Caco-2 (cell line): ENCODE measurements around the gene CALHM2. TPM values are rescaled to one million over a fixed set of nuclear protein-coding genes. Genes with fewer than 3 reads are reported as not detected.

Source experiments
- BruUV-seq: library from RNA; stranded (reverse); fragments of 400-500 nt; replicated peaks from 2 replicates; lab custom pipeline; 2021; lab: Mats Ljungman, UMichigan
- CTCF ChIA-PET: fragments of 300-600 bp; sonication (Branson Sonifier 250); formaldehyde crosslinking; loops from one replicate; lab custom pipeline; 2022; ENCODE audit warnings: antibody characterized with exemption; lab: Charles Lee
- POLR2A ChIA-PET: fragments of 300-600 bp; sonication (Branson Sonifier 250); formaldehyde crosslinking; loops from one replicate; lab custom pipeline; 2022; ENCODE audit warnings: antibody characterized with exemption; lab: Charles Lee
- DNase-seq, 2 experiments: peaks; one replicate each; pipeline versions ENCODE4 v3.0.0 to v3.0.0-alpha.2; 2020 to 2022
- H3K27me3 ChIP-seq: replicated peaks from 2 replicates; pipeline ENCODE4 v1.6.0; 2011; ENCODE audit warnings: low read length; ENCODE audit not compliant: control insufficient read depth, insufficient read depth
- H3K36me3 ChIP-seq: 2 replicates; pipeline ENCODE4 v1.5.1; 2011; ENCODE audit warnings: low read length; ENCODE audit not compliant: control insufficient read depth, insufficient read depth
- H3K4me1 ChIP-seq: fragments of 250-450 bp; sonication (Bioruptor Pico); 2 replicates; pipeline ENCODE4 v1.5.1; 2020; ENCODE audit warnings: mild to moderate bottlenecking
- H3K4me3 ChIP-seq: 2 replicates; pipeline ENCODE4 v1.5.1; 2011; ENCODE audit warnings: low read depth, mild to moderate bottlenecking, control low read depth, low read length
- H3K9me3 ChIP-seq: fragments of 250-450 bp; sonication (Bioruptor Pico); 2 replicates; pipeline ENCODE4 v1.5.1; 2020; ENCODE audit warnings: mild to moderate bottlenecking, moderate library complexity
- H3K27ac Mint-ChIP-seq: one replicate; pipeline ENCODE4 v1.8.0; 2022; ENCODE audit warnings: mixed read lengths; ENCODE audit not compliant: unreplicated experiment
- H3K27me3 Mint-ChIP-seq: one replicate; pipeline ENCODE4 v1.8.0; 2022; ENCODE audit warnings: mixed read lengths; ENCODE audit not compliant: insufficient read depth, unreplicated experiment
- H3K36me3 Mint-ChIP-seq: one replicate; pipeline ENCODE4 v1.8.0; 2022; ENCODE audit warnings: mild to moderate bottlenecking, mixed read lengths; ENCODE audit not compliant: insufficient read depth, unreplicated experiment
- H3K4me1 Mint-ChIP-seq: one replicate; pipeline ENCODE4 v1.8.0; 2022; ENCODE audit warnings: low read depth, mixed read lengths; ENCODE audit not compliant: unreplicated experiment
- H3K4me3 Mint-ChIP-seq: one replicate; pipeline ENCODE4 v1.8.0; 2022; ENCODE audit warnings: mild to moderate bottlenecking, moderate library complexity, mixed read lengths; ENCODE audit not compliant: unreplicated experiment
- H3K9me3 Mint-ChIP-seq: one replicate; pipeline ENCODE4 v1.8.0; 2022; ENCODE audit warnings: mixed read lengths; ENCODE audit not compliant: unreplicated experiment
- CTCF ChIP-seq, 2 experiments: fragments of 200-600 bp in 1 of 2; IDR thresholded peaks; 1 replicate in 1 of 2; 2 replicates in 1 of 2; pipeline versions ENCODE4 v1.5.1 to v1.8.0; 2011 to 2022; ENCODE audit warnings: antibody characterized with exemption in 1 of 2, control low read depth in 1 of 2, inconsistent platforms in 1 of 2, low read depth in 1 of 2, low read length in 1 of 2, mild to moderate bottlenecking in 1 of 2, moderate library complexity in 1 of 2; ENCODE audit not compliant: insufficient read depth in 1 of 2, severe bottlenecking in 1 of 2, unreplicated experiment in 1 of 2
- intact Hi-C: fragments of 100-400 bp; cut with micrococcal nuclease; formaldehyde crosslinking; loops from one replicate; pipeline ENCODE4 v1.10.0; 2022; ENCODE audit not compliant: unreplicated experiment
- total RNA-seq: library from RNA; stranded (reverse); gene quantifications from 2 replicates; pipeline ENCODE4 v1.2.3, GENCODE V29; 2022

Gene CALHM2
- total RNA-seq, 1 experiment from 2014 or later: 0.52 TPM

DNA sequence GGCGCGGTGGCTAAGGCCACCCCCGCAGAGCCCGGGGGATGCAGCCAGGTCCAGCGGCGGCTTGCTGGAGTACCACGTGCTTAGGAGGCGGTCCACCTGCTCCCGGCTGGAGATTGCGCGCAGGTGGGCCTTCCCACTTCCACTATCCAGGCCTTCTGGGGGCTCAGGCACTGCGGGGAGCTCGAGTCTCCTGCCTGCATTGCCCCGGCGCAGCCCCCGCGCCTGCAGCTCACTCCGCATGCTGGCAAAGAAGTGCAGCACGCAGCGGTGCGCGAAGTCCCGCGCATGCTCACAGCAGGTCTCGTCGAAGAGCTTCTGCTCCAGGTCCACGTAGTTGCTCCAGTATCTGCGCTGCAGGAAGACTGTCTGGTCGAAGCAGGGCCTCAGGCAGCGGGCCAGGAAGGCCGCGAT, 21.1 kb upstream of the CALHM2 start:
- no peaks in the 10 kb centered on the region for H3K9me3 Mint-ChIP-seq
- no peaks in the 10 kb centered on the region for H3K9me3 ChIP-seq
- no TSS peak for BruUV-seq
- no peaks in the 10 kb centered on the region for H3K36me3 ChIP-seq
- H3K4me1 ChIP-seq: no peaks in the 10 kb centered on the region
- no peak for DNase-seq
- H3K36me3 Mint-ChIP-seq: no peaks in the 10 kb centered on the region
- TF ChIP-seq CTCF (IDR thresholded peaks at IDR 0.05; ENCODE audit: insufficient read depth in 1 of 2, low read depth in 1 of 2, low read length in 1 of 2, severe bottlenecking in 1 of 2, unreplicated experiment in 1 of 2): no peak
- no peaks in the 10 kb centered on the region for H3K27me3 Mint-ChIP-seq
- no peaks in the 10 kb centered on the region for H3K4me1 Mint-ChIP-seq
- no peak overlapping the region for H3K4me3 ChIP-seq
- CTCF ChIA-PET: no interaction called here
- intact Hi-C loops: no loop called here
- POLR2A ChIA-PET: no interaction called here
- H3K27me3 ChIP-seq: no peaks in the 10 kb centered on the region; the same call in 1 of the 2 replicates
- H3K4me3 Mint-ChIP-seq: no peak overlapping the region
- no peak overlapping the region for H3K27ac Mint-ChIP-seq

DNA sequence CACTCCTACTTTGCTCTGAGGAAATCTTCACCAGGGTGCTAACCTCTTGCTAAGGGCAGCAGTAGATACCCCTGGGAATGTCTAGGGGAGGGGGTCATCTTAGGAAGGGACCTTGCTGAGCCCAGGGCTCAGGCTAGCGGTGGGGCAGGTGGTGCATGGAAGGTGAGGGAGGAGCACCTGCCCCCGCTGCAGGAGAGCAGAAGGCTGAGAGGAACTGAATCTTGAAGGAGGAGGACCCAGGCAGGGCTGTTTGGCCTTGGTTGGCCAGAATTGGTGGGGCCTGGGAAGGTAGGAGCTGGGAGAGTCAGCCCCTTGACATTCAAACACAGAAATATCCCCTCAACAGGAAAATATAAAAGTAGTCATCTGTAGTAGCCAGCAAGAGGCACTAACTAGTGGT, 19.8 kb upstream of the CALHM2 start:
- H3K4me3 ChIP-seq: no peak overlapping the region
- peaks cover 1% of the 10 kb centered on the region for H3K4me1 Mint-ChIP-seq
- H3K4me1 ChIP-seq: no peaks in the 10 kb centered on the region
- no peaks in the 10 kb centered on the region for H3K36me3 ChIP-seq
- ChIA-PET CTCF (no interaction called here), POLR2A (no interaction called here)
- no peak overlapping the region for H3K27ac Mint-ChIP-seq
- no peaks in the 10 kb centered on the region for H3K27me3 Mint-ChIP-seq
- no TSS peak for BruUV-seq
- H3K27me3 ChIP-seq: no peaks in the 10 kb centered on the region; the same call in 1 of the 2 replicates
- TF ChIP-seq CTCF (IDR thresholded peaks at IDR 0.05; ENCODE audit: insufficient read depth in 1 of 2, low read depth in 1 of 2, low read length in 1 of 2, severe bottlenecking in 1 of 2, unreplicated experiment in 1 of 2): no peak
- H3K9me3 Mint-ChIP-seq: no peaks in the 10 kb centered on the region
- H3K36me3 Mint-ChIP-seq: no peaks in the 10 kb centered on the region
- no peaks in the 10 kb centered on the region for H3K9me3 ChIP-seq
- no peak for DNase-seq
- H3K4me3 Mint-ChIP-seq: no peak overlapping the region
- intact Hi-C loops: no loop called here

GRCh38 chr10:103470761-103471653, 18.8 kb upstream of the CALHM2 start:
- H3K36me3 ChIP-seq: no peaks in the 10 kb centered on the region
- no TSS peak for BruUV-seq
- no peaks in the 10 kb centered on the region for H3K9me3 Mint-ChIP-seq
- no peaks in the 10 kb centered on the region for H3K9me3 ChIP-seq
- ChIA-PET CTCF (no interaction called here), POLR2A (no interaction called here)
- H3K4me1 ChIP-seq: no peaks in the 10 kb centered on the region
- no peak overlapping the region for H3K4me3 ChIP-seq
- H3K4me3 Mint-ChIP-seq: no peak overlapping the region
- TF ChIP-seq CTCF (IDR thresholded peaks at IDR 0.05; ENCODE audit: insufficient read depth in 1 of 2, low read depth in 1 of 2, low read length in 1 of 2, severe bottlenecking in 1 of 2, unreplicated experiment in 1 of 2): no peak
- DNase-seq: no peak
- intact Hi-C loops: no loop called here
- peaks cover 7% of the 10 kb centered on the region for H3K4me1 Mint-ChIP-seq
- H3K27ac Mint-ChIP-seq: no peak overlapping the region
- no peaks in the 10 kb centered on the region; the same call in 1 of the 2 replicates for H3K27me3 ChIP-seq
- H3K36me3 Mint-ChIP-seq: no peaks in the 10 kb centered on the region
- no peaks in the 10 kb centered on the region for H3K27me3 Mint-ChIP-seq
